Suprapubic skin (tissue), 3 donors: ENCODE results near the gene CLASP1.
"Not testable (repeated sequence)": the region's sequence is repeated elsewhere in the genome, so short reads cannot be mapped to it uniquely, and the experiment has no call there.

Experiments
- POLR2A ChIP-seq, 2 donors: fragments of 450-650 bp; IDR thresholded peaks; one replicate each; pipeline ENCODE4 v1.6.1; 2017; ENCODE audit warnings: antibody characterized with exemption in 2 of 2, mild to moderate bottlenecking in 2 of 2, moderate library complexity in 2 of 2
- TF ChIP-seq, protein P1 (sequence below), 2 donors: fragments of 200-600 bp in 1 of 2; fragments of 450-650 bp in 1 of 2; sonication (generic) in 1 of 2; IDR thresholded peaks; one replicate each; pipeline ENCODE4 v1.5.1; 2016 to 2019; ENCODE audit warnings: antibody characterized with exemption in 2 of 2, mild to moderate bottlenecking in 1 of 2, moderate library complexity in 1 of 2

DNA sequence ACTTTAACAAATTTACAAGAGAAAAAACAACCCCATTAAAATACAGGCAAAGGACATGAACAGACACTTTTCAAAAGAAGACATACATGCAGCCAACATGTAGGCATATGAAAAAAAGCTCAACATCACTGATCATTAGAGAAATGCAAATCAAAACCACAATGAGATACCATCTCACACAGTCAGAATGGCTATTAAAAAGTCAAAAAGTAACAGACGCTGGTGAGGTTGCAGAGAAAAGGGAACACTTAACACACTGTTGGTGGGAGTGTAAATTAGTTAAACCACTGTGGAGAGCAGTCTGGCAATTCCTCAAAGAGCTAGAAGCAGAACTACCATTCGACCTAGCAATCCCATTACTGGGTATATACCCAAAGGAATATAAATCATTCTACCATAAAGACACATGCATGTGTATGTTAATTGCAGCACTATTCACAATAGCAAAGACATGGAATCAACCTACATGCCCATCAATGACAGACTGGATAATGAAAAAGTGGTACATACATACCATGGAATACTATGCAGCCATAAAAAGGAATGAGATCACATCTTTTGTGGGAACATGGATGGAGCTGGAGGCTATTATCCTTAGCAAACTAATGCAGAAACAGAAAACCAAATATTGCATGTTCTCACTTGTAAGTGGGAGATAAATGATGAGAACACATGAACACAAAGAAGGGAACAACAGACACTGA lies 96.6 kb downstream of the CLASP1 start:
- TF ChIP-seq POLR2A (IDR thresholded peaks at IDR 0.05): not testable (repeated sequence)
- TF ChIP-seq, protein P1, sequence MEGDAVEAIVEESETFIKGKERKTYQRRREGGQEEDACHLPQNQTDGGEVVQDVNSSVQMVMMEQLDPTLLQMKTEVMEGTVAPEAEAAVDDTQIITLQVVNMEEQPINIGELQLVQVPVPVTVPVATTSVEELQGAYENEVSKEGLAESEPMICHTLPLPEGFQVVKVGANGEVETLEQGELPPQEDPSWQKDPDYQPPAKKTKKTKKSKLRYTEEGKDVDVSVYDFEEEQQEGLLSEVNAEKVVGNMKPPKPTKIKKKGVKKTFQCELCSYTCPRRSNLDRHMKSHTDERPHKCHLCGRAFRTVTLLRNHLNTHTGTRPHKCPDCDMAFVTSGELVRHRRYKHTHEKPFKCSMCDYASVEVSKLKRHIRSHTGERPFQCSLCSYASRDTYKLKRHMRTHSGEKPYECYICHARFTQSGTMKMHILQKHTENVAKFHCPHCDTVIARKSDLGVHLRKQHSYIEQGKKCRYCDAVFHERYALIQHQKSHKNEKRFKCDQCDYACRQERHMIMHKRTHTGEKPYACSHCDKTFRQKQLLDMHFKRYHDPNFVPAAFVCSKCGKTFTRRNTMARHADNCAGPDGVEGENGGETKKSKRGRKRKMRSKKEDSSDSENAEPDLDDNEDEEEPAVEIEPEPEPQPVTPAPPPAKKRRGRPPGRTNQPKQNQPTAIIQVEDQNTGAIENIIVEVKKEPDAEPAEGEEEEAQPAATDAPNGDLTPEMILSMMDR (IDR thresholded peaks at IDR 0.05): not testable (repeated sequence)
